CD14-positive monocyte (primary cell): Measurements from ENCODE around the gene CARMIL1. TPM values are rescaled to one million over a fixed set of nuclear protein-coding genes. Genes with fewer than 3 reads are reported as not detected.
"Not testable (repeated sequence)": the region's sequence is repeated elsewhere in the genome, so short reads cannot be mapped to it uniquely, and the experiment has no call there.

Experiments used
- DNase-seq, 3 donors: peaks; one replicate each; pipeline ENCODE4 v3.0.0-alpha.2; 2011 to 2022
- H2AFZ ChIP-seq: 2 replicates; pipeline ENCODE4 v1.6.0; 2012; ENCODE audit warnings: mild to moderate bottlenecking, low read depth, low read length, inconsistent platforms; ENCODE audit not compliant: insufficient read depth, poor library complexity, severe bottlenecking
- H3K27ac ChIP-seq, 2 donors: 1 replicate in 1 of 2; 2 replicates in 1 of 2; pipeline ENCODE4 v1.5.1; 2012 to 2013; ENCODE audit warnings: low read length in 2 of 2, control low read depth in 1 of 2, inconsistent platforms in 1 of 2, low read depth in 1 of 2, mild to moderate bottlenecking in 1 of 2
- H3K27me3 ChIP-seq, 2 donors: one replicate each; pipeline versions ENCODE4 v1.6.0 to v1.6.1; 2011 to 2013; ENCODE audit warnings: low read length in 2 of 2; ENCODE audit not compliant: control insufficient read depth in 2 of 2, insufficient read depth in 2 of 2
- H3K36me3 ChIP-seq, 2 donors: replicated peaks in 1 of 2; 1 replicate in 1 of 2; 2 replicates in 1 of 2; pipeline versions ENCODE4 v1.5.1 to v1.6.1; 2012 to 2013; ENCODE audit warnings: low read length in 2 of 2, control low read depth in 1 of 2, inconsistent platforms in 1 of 2, mild to moderate bottlenecking in 1 of 2; ENCODE audit not compliant: insufficient read depth in 2 of 2, control insufficient read depth in 1 of 2
- H3K4me1 ChIP-seq, 2 donors: 1 replicate in 1 of 2; 2 replicates in 1 of 2; pipeline versions ENCODE4 v1.5.1 to v1.6.1; 2012 to 2013; ENCODE audit warnings: low read length in 2 of 2, control low read depth in 1 of 2, inconsistent platforms in 1 of 2, mild to moderate bottlenecking in 1 of 2, moderate library complexity in 1 of 2; ENCODE audit not compliant: insufficient read depth in 2 of 2, control insufficient read depth in 1 of 2
- H3K4me2 ChIP-seq: replicated peaks from 2 replicates; pipeline ENCODE3; 2012; ENCODE audit warnings: low read length, moderate library complexity, mild to moderate bottlenecking; ENCODE audit not compliant: poor library complexity, severe bottlenecking; ENCODE audit errors: extremely low read depth
- H3K4me3 ChIP-seq, 3 experiments: fragments of 200-600 bp in 1 of 3; sonication (generic) in 1 of 3; replicated peaks in 1 of 3; 1 replicate in 2 of 3; 2 replicates in 1 of 3; pipeline ENCODE4 v1.5.1; 2011 to 2013; ENCODE audit warnings: low read length in 3 of 3, mild to moderate bottlenecking in 3 of 3, control low read depth in 2 of 3, low read depth in 2 of 3, inconsistent platforms in 1 of 3, moderate library complexity in 1 of 3
- H3K79me2 ChIP-seq: 2 replicates; pipeline ENCODE4 v1.6.0; 2012; ENCODE audit warnings: mild to moderate bottlenecking, control low read depth, inconsistent platforms, low read length, moderate library complexity; ENCODE audit not compliant: insufficient read depth
- H3K9ac ChIP-seq: 2 replicates; pipeline ENCODE4 v1.6.0; 2017; ENCODE audit warnings: low read length, mild to moderate bottlenecking; ENCODE audit not compliant: insufficient read depth, poor library complexity, severe bottlenecking
- H3K9me3 ChIP-seq, 2 donors: replicated peaks in 1 of 2; 1 replicate in 1 of 2; 2 replicates in 1 of 2; pipeline versions ENCODE4 v1.5.1 to v1.6.1; 2012 to 2013; ENCODE audit warnings: low read length in 2 of 2, control low read depth in 1 of 2; ENCODE audit not compliant: control insufficient read depth in 1 of 2, insufficient read depth in 1 of 2
- H4K20me1 ChIP-seq: 2 replicates; pipeline ENCODE4 v1.6.0; 2012; ENCODE audit warnings: mild to moderate bottlenecking, low read length, control low read depth, moderate library complexity; ENCODE audit not compliant: insufficient read depth
- H3K27ac Mint-ChIP-seq, 7 donors: one replicate each; pipeline ENCODE4 v1.8.0; 2020; ENCODE audit warnings: mild to moderate bottlenecking in 7 of 7, mixed read lengths in 7 of 7, moderate library complexity in 6 of 7, inconsistent platforms in 2 of 7
- H3K27me3 Mint-ChIP-seq, 3 donors: one replicate each; pipeline ENCODE4 v1.8.0; 2021 to 2022; ENCODE audit warnings: low read depth in 3 of 3, mild to moderate bottlenecking in 3 of 3, mixed read lengths in 3 of 3, moderate library complexity in 3 of 3, inconsistent platforms in 1 of 3
- H3K36me3 Mint-ChIP-seq, 2 donors: one replicate each; pipeline ENCODE4 v1.8.0; 2020; ENCODE audit warnings: mixed read lengths in 2 of 2, inconsistent platforms in 1 of 2, mild to moderate bottlenecking in 1 of 2
- H3K4me1 Mint-ChIP-seq: one replicate; pipeline ENCODE4 v1.8.0; 2020; ENCODE audit warnings: mild to moderate bottlenecking, mixed read lengths
- H3K4me3 Mint-ChIP-seq, 2 donors: one replicate each; pipeline ENCODE4 v1.8.0; 2020; ENCODE audit warnings: mild to moderate bottlenecking in 2 of 2, mixed read lengths in 2 of 2, moderate library complexity in 1 of 2
- H3K9me3 Mint-ChIP-seq, 7 donors: one replicate each; pipeline ENCODE4 v1.8.0; 2020 to 2022; ENCODE audit warnings: mixed read lengths in 7 of 7, mild to moderate bottlenecking in 6 of 7, moderate library complexity in 6 of 7, inconsistent platforms in 2 of 7
- CTCF ChIP-seq: fragments of 200-600 bp; IDR thresholded peaks from one replicate; pipeline ENCODE4 v1.8.0; 2022; ENCODE audit warnings: antibody characterized with exemption, mild to moderate bottlenecking
- WGBS: methylation state at CpG from one replicate; pipeline ENCODE4 v1.1.5; 2013; ENCODE audit warnings: missing lambda C conversion rate; ENCODE audit not compliant: insufficient coverage; 5-methylcytosine and 5-hydroxymethylcytosine counted together
- intact Hi-C, 2 donors: fragments of 100-400 bp; cut with micrococcal nuclease; formaldehyde crosslinking; loops; one replicate each; pipeline versions ENCODE4 v1.15.0 to v1.15.1; 2023
- polyA plus RNA-seq, 3 donors: library from polyadenylated mRNA; depleted of rRNA in 1 of 3; unstranded in 2 of 3; stranded (reverse) in 1 of 3; fragments of 300-500 nt in 2 of 3; fragments of >200 nt in 1 of 3; fragmentation: Illumina TruSeq in 2 of 3; gene quantifications; 1 replicate in 2 of 3; 2 replicates in 1 of 3; pipeline ENCODE4 v1.2.3, GENCODE V29; 2012 to 2021

Gene CARMIL1
- polyA plus RNA-seq, 3 donors = 0.30 to 0.49 (median 0.41) TPM

DNA sequence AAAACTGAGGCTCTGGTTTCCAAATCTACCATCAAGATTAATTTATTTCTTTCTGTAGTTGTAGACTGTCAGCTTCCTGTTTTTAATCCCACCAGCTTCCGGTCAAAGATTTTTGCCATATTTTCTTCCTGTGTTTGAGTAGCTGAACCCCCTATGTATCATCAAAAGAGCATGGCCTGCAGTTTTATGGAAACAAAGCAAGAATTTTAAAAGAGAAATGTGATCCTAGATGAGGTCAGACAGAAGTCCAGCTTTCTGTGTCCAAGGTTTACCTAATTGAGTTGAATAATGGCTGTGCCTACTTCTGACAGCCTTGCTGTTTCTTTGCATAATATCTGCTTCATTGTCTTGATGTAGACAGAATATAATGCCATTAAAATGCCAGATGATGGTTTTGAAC lies 163.7 kb downstream of the CARMIL1 start:
- WGBS = no CpG with 5 or more reads among the region's 1 CpG
- H3K36me3 ChIP-seq = peaks cover 10 to 11% of the 10 kb centered on the region in 2 donors
- no peak overlapping the region for H3K9ac ChIP-seq
- no peak overlapping the region for H2AFZ ChIP-seq
- peaks cover 5% of the 10 kb centered on the region for H4K20me1 ChIP-seq
- intact Hi-C loops = no loop called here
- H3K27ac ChIP-seq = peak overlapping the region in 1 of 2 donors; percentile 37
- Mint-ChIP-seq H3K4me3 (no peak overlapping the region), H3K9me3 (peaks cover 6 to 25% (median 14%) of the 10 kb centered on the region in 7 donors), H3K27me3 (no peaks in the 10 kb centered on the region), H3K27ac (peak overlapping the region in 4 of 7 donors; percentile 3 to 48 (median 28)), H3K36me3 (peaks cover 9 to 14% of the 10 kb centered on the region in 2 donors), H3K4me1 (peaks cover 34% of the 10 kb centered on the region)
- peaks cover 25 to 32% of the 10 kb centered on the region in 2 donors for H3K4me1 ChIP-seq
- H3K79me2 ChIP-seq = peaks cover 26% of the 10 kb centered on the region
- H3K4me3 ChIP-seq = peak overlapping the region in 1 of 3 experiments; percentile 2
- no peaks in the 10 kb centered on the region for H3K27me3 ChIP-seq
- DNase-seq = no peak
- H3K9me3 ChIP-seq = peaks cover 7 to 9% of the 10 kb centered on the region in 2 donors
- TF ChIP-seq CTCF = no peak
- no peak overlapping the region for H3K4me2 ChIP-seq

DNA sequence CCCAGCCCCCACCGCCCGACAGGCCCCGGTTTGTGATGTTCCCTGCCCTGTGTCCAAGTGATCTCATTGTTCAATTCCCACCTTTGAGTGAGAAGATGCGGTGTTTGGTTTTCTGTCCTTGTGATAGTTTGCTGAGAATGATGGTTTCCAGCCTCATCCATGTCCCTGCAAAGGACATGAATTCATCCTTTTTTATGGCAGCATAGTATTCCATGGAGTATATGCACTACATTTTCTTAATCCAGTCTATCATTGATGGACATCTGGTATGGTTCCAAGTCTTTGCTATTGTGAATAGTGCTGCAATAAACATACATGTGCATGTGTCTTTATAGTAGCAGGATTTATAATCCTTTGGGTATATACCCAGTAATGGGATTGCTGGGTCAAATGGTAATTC lies 165.3 kb downstream of the CARMIL1 start:
- H3K36me3 ChIP-seq = peaks cover 5 to 11% of the 10 kb centered on the region in 2 donors
- H3K27ac Mint-ChIP-seq, H3K27me3 Mint-ChIP-seq, DNase-seq, H3K9me3 ChIP-seq, H3K4me2 ChIP-seq, intact Hi-C loops, H3K27ac ChIP-seq, H3K4me3 Mint-ChIP-seq, H2AFZ ChIP-seq, H3K27me3 ChIP-seq, H4K20me1 ChIP-seq, H3K9ac ChIP-seq, H3K4me3 ChIP-seq: not testable (repeated sequence)
- peaks cover 13 to 23% of the 10 kb centered on the region in 2 donors for H3K36me3 Mint-ChIP-seq
- peaks cover 48% of the 10 kb centered on the region for H3K4me1 Mint-ChIP-seq
- whole genome bisulfite sequencing = no CpG with 5 or more reads among the region's 4 CpGs
- peaks cover 40 to 49% of the 10 kb centered on the region in 2 donors for H3K4me1 ChIP-seq
- H3K9me3 Mint-ChIP-seq = peaks cover 6 to 25% (median 15%) of the 10 kb centered on the region in 7 donors
- H3K79me2 ChIP-seq = peaks cover 42% of the 10 kb centered on the region
